NCI-H2029 (cell line): ENCODE measurements around the gene HOMER1.

ENCODE experiments used
- DNase-seq: peaks from one replicate; lab custom pipeline; 2025; lab: John Stamatoyannopoulos, UW

HOMER1 gene

DNA sequence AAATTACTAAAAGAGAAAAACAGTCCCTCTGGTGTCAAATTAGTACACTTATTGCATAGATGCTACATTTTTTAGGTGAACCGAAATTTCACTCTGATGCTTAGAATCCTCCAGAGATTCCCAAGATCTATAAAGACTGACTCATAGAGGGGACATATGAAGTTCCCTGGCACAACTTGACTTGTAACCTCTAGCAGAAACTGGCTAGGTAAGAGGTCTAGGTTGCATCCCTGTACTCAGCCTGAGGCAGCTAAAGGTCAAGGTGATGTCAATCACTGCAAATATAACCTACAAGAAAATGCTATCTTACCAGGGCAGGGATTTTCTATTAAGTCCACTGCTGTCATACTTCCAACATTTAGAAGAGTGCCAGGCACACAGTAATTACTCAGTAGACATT lies 24.2 kb downstream of the HOMER1 start:
- no peak for DNase-seq

DNA sequence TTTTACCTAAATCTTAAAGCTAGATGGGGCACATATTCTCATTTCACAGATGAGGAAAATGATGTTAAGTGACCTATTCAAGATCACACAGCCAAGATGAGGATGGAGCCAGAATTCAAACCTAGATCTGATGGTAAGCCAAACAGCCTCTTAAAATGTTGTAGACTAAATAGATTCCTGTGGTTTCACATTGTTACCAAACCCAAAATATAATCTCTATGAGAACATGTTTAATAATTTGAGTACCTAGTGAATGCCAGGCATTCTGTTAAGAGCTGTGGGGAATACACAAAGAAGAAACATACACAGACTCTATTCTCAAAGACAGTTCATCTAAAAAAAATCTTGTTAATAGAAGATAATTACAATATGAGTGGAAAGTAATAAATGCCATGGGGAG lies 25.2 kb downstream of the HOMER1 start:
- no peak for DNase-seq

DNA sequence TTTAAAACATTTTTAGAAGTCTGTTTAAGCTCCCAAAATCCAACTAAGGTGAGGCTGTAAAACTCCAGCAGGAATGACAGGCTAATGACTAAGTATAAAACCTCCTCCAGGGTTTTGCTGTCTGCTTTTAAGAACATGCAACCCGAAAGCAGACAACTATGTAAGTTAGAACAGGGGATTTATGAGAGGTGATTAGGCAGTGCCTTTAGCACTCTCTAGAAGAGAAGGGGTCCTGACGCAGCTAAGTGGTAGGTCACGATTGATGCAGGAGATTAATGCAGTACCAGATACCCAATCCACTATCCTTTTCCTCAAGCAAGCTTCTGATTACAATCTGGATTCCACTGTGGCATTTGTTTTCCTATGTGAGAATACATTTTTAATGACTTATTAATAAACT lies 25.9 kb downstream of the HOMER1 start:
- no peak for DNase-seq

DNA sequence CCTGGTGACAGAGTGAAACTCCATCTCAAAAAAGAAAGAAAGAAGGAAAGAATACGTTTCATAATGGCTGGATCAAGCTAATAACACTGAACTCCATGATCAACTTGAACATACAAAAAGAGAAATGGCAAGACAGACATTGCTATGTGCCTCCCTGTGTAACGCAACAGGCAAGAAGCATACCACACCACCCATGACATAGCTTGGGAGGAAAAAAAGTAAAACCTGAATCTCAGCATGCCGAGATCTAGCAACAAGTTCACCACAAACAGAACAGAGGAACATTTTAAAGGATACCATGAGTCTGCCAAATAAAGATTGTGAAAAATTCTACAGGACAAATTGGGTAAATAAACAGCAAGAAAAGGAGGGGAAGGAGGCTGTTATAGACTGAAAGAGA lies 26.7 kb downstream of the HOMER1 start:
- DNase-seq: no peak

DNA sequence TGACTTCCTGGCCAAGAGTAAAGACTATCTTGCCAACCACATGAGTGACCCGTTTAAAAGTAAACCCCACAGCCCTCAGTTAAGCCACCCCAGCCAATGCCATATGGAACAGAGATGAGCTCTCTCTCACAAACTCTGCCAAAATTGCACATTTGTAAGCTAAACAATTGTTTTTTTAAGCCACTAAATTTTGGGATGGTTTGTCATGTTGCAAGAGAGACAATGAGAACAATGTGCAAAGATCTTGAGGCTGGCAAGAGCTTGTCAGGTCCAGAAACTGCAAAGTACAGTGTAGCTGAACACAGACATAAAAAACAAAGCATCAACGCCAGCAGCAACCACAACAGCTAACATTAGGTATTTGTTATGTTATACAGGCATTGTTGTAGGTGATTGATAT lies 27.8 kb downstream of the HOMER1 start:
- DNase-seq: no peak

DNA sequence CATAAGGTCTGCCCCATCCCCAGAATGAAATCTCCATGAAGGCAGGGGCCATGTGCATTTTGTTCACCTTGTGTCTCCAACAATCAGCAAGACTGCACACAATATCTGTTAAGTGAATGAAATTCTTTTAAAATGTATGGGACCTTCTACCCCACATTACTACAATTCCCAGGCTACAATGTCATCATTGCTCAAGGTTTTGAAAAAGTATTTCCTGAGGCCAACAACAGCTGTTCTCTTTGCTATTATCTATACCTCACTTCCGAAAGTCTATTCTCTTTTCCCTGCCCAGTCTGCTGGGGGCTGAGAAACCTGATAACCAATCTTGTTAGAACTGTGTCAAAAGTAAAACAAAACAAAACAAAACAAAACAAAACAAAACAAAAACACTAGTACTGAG lies 29.2 kb downstream of the HOMER1 start:
- no peak for DNase-seq

DNA sequence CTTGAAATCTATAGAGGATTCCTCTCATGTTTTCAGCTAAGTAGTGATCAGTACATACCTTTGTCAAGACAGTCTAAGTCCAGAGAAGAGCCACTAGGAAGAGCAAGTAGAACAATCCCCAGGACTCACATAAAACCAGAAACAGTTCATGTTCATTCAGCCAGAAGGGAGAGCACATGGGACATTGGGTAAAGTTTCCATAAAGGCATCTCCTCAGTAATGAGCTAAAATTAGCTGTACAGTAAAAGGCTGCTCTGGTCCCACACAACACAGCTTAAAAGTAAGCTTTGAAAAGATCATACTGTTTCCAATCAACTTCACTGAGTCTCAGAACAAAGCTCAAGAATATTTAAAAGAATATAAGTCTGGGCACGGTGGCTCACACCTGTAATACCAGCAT lies 32.4 kb downstream of the HOMER1 start:
- DNase-seq: no peak

DNA sequence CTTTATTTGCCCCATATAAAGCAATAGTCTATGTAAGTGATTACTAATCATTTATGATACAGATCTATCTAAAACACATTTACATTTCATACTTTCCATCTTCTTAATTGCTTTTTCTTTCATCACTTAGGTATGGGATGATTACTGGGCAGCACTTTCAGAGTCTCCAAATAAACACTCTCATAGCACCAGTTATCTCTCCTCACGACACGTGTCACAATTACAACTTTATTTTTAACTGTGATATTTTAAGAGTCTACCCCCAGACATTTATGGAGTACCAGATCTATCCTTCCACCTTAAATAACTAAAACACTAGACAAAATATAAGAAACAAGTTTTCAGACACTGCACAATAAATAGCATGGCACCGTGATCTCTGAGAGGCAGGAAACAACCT lies 32.9 kb downstream of the HOMER1 start:
- DNase-seq: no peak

DNA sequence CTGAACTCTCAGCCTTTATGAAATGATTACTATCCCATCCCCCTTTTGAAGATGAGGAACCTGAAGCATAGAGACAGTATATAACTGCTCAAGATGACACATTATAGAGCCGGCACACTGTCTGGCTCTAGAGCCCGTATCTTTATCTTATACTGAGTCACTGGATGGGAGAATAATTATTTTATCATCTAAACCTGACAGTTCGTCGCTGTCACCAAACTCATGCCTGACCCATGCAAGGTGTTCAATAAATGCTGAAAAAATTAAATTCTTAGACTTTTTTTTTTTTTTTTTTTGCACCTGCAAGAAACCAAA lies 38.8 kb downstream of the HOMER1 start:
- DNase-seq: no peak

DNA sequence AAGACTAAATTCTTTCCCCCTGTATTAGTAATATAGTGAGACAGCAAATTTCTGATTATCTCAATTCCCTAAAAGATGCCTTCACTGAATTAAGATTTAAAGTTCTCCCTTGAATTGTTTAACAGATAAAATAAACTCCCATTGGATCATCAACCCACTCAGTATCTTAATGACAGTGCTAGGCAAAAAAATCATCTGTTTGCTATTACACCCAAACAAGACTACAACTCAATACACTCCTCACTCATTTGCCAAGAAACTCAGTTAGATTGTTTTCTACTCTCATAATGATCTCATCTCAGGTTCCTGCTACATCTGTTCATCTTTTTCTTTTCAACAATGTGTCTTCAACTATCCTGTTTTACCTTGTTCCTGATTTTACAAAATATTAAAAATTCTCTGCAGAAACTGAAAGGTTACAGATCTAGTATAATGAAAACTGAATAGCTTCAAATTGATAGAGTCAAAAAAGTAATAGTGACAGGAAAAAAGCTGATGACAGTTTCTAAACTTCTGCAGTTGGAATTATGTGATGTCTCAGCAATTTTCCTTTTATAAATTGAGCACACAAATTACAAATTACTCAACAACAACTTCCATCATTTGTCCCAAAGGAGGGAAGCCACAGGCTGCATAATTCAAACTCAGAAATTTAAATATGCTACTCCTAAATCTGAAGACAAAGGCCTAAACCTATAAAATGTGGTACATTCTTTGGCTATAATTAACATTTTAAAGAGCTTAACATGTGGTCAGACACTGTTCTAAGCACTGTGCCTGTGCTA lies 39.4 kb downstream of the HOMER1 start:
- no peak for DNase-seq

DNA sequence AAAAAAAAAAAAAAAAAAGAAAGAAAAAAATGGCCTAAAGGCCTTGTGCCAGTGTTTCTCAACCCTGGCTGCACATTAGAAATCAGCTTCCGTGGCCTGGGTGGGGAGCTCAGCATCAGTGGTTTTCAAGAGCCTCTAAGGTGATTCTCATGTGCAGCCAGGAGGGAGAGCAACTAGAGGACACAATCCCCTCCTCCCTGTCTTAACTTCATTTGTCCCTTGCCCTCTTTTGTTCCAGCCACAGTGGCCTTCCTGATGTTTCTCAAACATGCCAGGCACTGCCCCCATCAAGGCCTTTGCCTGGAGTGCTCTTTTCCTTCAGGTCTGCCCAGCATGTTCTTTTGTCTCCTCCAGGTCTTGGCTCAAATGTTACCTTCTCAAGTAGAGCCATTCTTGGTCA lies 42.4 kb downstream of the HOMER1 start:
- DNase-seq: peak; percentile 5

DNA sequence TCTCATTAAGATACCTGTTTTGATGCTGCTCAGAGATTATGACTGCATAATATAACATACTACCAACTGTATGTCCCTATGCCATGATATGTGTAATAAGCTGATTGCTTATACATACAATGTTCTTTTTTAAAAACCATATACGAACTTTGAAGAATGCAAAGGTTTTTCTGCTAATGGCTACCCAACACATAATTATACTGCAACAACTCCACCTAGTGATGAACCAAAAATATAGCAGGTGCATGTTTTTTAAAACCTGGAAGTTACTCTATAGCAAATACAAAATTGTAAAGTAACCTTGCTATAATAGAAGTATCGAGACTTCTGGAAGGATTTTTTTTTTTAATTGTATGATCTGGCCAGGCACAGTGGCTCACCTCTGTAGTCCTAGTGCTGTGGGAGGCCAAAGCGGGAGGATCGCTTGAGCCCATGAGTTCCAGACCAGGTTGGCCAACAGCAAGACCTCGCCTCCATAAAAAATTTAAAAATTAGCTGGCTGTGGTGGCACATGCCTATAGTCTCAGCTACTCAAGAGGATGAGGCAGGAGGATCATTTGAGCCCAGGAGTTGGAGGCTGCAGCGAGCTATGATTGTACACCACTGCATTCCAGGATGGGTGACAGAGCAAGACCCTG lies 49.1 kb downstream of the HOMER1 start:
- peak; percentile 2 for DNase-seq

DNA sequence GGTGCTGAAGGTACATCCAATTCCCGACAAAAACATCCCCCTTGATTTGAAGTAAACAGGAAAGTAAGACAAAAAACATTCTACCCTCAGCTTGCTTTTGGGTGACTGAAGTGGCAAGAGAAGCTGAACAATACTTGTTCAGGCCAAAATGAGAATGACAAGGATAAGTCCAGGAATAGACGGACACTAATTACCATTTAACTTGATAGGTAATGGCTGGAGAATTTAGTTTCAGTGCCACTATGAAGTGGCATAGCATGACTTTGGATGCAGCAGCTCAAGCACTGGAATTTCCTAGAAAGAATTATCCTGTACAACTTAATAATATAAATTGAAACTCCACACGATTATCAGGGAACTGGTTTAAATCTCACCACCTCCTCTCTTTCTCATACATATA lies 49.7 kb downstream of the HOMER1 start:
- no peak for DNase-seq

DNA sequence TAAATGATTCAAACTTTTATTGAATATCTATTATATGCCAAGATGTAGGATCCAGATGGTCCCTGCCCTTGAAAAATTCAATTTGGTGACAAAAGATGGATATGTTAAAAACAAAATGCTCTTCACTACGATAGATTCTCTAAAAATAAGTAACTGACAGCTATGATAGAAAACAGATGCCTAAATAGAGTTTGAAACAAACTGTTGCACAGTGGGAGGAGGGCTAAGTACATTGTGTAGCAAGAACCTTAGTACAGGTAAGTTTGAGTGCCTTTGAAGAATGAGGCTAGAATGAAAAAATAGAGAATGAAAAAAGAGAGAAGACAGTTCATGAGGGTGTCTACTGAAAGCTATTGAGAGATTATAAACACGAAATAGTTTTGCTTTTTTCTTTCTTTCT lies 54.3 kb downstream of the HOMER1 start:
- DNase-seq: no peak

DNA sequence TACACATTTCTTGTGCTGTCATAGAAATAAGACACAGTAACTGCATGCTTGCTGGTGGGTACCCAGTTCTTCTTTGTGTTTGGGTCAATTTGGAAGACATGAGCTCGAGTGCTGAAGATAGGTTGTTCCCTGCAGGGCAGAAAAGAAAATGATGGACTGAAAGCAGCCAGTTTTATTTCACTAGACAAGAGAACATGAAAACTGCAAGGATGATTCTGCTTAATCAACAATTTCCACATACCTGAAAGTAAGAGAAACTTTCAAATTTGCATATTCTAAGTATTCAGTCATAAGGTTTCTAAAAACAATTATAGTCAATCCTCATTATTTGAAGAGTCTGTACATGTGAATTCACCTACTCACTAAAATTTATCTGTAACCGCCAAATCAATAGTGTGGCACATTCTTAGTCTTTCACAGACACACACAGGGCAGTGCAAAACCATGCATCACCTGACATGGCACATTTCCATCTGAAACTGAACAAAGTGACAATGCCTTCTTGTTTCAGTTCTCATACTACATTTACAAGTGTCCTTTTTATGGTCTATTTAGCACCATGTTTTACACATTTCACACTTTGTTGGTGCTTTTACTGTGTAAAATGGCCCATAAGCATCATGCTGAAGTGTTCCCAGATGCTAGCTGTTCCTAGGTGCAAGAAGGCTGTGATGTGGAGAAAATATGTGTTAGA lies 56.9 kb downstream of the HOMER1 start:
- DNase-seq: no peak

DNA sequence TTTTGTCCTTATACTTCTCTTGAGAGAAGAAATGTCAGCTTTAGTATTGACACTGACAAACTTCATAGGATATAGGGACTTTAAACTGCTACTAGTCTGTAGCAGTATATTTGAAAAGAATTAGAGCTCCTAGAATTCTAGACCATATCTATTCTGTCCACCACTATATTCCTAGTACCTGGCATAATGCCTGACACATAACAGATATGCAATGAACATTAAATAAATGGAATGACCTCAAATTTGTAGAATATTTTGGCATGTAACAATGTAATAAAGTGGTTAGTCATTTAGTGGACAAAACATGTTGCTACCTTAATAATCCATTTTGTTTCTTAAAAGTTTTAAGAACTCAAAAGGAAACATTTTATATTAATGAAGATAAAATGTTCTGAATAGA lies 57.5 kb downstream of the HOMER1 start:
- no peak for DNase-seq

DNA sequence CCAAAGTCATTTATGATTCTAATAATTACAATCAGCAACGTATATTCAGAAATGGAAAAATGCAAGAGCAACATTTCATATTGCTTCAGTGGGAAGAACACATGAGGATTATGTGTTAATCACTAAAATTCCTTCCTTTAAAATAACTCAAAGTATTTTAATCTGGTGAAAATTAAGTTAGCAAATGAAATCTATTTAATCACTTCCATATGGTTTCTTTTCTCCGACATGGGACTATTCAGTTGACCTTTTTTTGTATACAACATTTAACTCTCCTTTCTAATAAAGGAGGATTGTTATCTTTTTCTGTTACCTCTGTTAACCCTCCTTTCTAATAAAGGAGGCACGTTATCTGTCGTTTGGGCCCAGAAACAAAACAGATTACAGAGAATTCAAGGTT lies 59.9 kb downstream of the HOMER1 start:
- no peak for DNase-seq

DNA sequence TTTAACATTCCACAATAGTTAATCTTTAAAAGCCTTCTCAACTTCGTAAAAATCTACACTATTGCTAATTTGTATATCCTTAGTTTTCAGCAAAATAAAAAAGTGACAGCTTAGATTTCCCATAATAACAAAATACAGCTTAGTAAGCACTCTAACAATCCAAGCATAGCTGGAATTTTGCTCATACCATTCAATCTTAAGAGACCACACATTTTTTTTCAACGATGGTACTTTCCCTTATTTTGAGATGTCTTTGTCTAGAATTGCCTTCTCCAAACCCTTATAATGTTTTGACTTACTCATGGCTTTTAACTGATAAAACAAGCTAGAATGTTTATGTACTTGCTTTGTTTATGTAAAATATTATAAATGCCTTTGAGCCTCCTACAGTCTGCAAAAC lies 65.6 kb downstream of the HOMER1 start:
- DNase-seq: no peak

DNA sequence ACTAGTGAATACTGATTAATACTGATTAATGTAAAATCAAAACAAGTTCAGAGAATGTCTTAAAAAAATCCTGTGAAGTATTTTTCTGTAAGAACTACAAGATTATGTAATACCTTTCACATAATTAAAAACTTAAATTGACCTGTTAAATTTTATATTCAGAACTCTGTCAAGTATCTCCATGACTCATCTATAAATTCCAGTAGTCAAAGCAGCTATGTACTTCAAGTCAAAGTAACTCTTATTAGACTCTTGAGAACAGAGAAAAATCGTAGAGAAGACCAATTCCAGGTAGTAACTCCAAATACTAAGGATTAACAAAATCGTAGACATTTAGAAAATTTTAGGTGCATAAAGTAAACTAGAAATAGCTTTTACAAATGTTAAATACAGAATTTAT lies 77.1 kb downstream of the HOMER1 start:
- DNase-seq: no peak

DNA sequence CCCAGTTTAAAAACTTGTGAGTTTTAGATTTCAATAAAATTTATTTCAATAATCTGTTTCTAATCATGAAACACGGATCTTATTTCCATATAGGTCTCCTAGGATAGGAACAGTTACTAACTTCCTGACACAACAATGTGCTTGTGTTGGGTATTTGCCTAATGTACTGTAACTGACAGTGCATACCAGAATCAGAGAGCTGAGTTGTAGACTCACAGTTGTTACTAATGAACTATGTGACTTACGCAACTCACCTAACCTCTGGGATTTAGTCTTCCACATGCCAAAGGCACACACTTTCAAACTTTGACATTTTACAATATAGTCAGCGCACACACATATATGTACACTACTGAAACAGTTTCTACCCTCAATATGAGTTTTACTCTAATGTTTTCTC lies 77.7 kb downstream of the HOMER1 start:
- no peak for DNase-seq

DNA sequence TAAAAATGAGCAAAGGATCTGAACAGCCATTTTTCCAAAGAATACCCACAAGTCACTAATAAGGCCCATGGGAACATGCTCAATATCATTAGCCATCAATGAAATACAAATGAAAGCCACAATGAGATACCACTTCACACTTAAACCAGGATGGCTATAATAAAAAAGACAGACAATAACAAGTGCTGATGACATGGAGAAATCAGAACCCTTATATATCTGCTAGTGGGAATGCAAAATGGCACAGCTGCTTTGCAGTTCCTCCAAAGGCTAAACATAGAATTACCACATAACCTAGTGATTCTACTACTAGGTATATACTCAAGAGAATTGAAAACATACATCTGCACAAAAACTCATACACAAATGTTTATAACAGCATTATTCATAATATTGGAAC lies 83.7 kb downstream of the HOMER1 start:
- DNase-seq: no peak

DNA sequence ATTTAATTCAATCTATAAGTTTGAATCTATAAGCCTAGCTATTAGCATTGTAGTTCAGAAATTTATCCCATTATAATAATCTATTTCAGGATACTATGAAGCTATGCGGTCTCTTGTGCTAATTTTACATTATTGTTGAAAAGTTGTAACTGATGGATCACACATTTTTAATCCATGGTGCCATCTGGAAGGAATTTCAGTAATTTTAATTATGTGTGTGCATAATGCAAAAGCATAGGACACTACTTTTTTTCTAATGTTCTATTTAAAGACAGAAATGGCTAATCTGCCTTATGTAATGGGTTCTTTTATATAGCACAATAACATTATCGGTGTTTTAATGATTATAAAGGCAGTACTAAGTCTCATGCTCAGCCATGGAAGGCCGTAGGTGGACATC lies 90.6 kb downstream of the HOMER1 start:
- DNase-seq: no peak

DNA sequence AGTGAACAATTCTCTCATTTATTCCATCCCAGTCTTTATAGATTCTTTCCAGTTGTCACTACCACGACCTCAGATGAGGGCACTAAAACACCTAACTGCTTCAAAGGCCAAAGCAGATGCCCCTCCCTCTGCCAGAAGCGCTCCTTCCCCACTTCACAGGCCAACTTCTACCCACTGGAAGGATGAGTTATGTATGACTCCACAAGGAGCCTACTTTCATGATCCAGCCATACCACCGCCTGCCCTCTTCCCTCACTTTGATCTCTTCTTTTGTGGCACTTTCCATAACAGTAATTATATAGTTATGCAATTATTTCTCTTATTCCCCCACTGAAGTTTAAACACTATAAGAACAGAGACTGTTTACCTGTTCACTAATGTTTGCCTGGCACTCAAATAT lies 93.7 kb downstream of the HOMER1 start:
- no peak for DNase-seq

DNA sequence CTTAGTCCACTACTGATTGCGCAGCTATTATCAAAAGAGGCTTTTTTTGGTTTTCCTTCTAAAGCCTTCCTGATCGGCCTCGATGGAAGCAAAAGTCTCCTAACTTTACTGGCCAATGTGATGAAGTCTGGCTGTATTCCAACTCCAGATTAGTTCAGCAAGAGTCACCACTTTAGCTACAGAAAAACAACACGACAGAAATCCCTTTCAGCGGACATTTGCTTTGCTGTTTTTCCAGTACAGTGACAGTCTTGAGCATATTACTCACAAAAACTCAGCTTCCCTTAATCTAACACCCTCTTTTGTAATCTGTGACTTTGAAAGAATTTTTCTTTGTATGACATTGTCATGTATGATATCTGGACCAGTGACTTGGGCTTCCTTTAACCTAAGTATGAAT lies 95.7 kb downstream of the HOMER1 start:
- DNase-seq: no peak
